B cell (primary cell): ENCODE results near the gene ELF4. TPM values are rescaled to one million over a fixed set of nuclear protein-coding genes. Genes with fewer than 3 reads are reported as not detected.

Experiments
- ATAC-seq: fragments of 200-7000 bp; cut with Tn5 transposase; one replicate; pipeline ENCODE4 v1.10.0; 2021; ENCODE audit warnings: low read depth, mild to moderate bottlenecking, moderate number of reproducible peaks, moderate library complexity
- CTCF ChIA-PET: fragments of 350-600 bp; sonication (Branson Sonifier 250); formaldehyde crosslinking; loops from one replicate; lab custom pipeline; 2021; ENCODE audit warnings: antibody characterized with exemption, inconsistent platforms; lab: Charles Lee
- POLR2A ChIA-PET: fragments of 350-600 bp; sonication (Branson Sonifier 250); formaldehyde crosslinking; loops from one replicate; lab custom pipeline; 2021; ENCODE audit warnings: antibody characterized with exemption; lab: Charles Lee
- DNase-seq: peaks from one replicate; pipeline ENCODE4 v3.0.0; 2013
- H2AFZ ChIP-seq: 2 replicates; pipeline ENCODE4 v1.6.1; 2012; ENCODE audit warnings: mild to moderate bottlenecking, low read depth, low read length; ENCODE audit not compliant: insufficient read depth, poor library complexity, severe bottlenecking
- H3K27ac ChIP-seq, 2 donors: 1 replicate in 1 of 2; 2 replicates in 1 of 2; pipeline ENCODE4 v1.5.1; 2012 to 2013; ENCODE audit warnings: low read length in 2 of 2, mild to moderate bottlenecking in 2 of 2, moderate library complexity in 1 of 2
- H3K27me3 ChIP-seq, 4 experiments: fragments of 200-600 bp in 1 of 4; sonication (generic) in 1 of 4; replicated peaks in 1 of 4; 1 replicate in 2 of 4; 2 replicates in 2 of 4; pipeline versions ENCODE4 v1.6.1 to v1.7.0; 2013 to 2016; ENCODE audit warnings: low read length in 3 of 4, mild to moderate bottlenecking in 2 of 4, mixed read lengths in 1 of 4, moderate library complexity in 1 of 4; ENCODE audit not compliant: insufficient read depth in 4 of 4, control insufficient read depth in 3 of 4; ENCODE audit errors: control extremely low read depth in 1 of 4
- H3K36me3 ChIP-seq, 2 experiments: replicated peaks in 1 of 2; 1 replicate in 1 of 2; 2 replicates in 1 of 2; pipeline versions ENCODE4 v1.6.1 to v1.7.1; 2013; ENCODE audit warnings: low read length in 1 of 2; ENCODE audit not compliant: insufficient read depth in 2 of 2, control insufficient read depth in 1 of 2; ENCODE audit errors: control extremely low read depth in 1 of 2, extremely low read depth in 1 of 2
- H3K4me1 ChIP-seq, 2 donors: fragments of 200-600 bp in 1 of 2; sonication (generic) in 1 of 2; 1 replicate in 1 of 2; 2 replicates in 1 of 2; pipeline versions ENCODE4 v1.5.1 to v1.6.1; 2013 to 2017; ENCODE audit warnings: low read length in 2 of 2; ENCODE audit not compliant: control insufficient read depth in 2 of 2, insufficient read depth in 2 of 2
- H3K4me2 ChIP-seq: replicated peaks from 2 replicates; pipeline ENCODE3; 2012; ENCODE audit warnings: mild to moderate bottlenecking, low read depth, low read length; ENCODE audit not compliant: poor library complexity, severe bottlenecking
- H3K4me3 ChIP-seq, 5 experiments: fragments of 200-600 bp in 1 of 5; sonication (generic) in 1 of 5; 1 replicate in 3 of 5; 2 replicates in 2 of 5; pipeline versions ENCODE4 v1.5.1 to v1.7.0; 2011 to 2016; ENCODE audit warnings: low read length in 4 of 5, mild to moderate bottlenecking in 4 of 5, low read depth in 2 of 5, control low read depth in 1 of 5, moderate library complexity in 1 of 5; ENCODE audit not compliant: insufficient read depth in 1 of 5; ENCODE audit errors: control extremely low read depth in 1 of 5, extremely low read depth in 1 of 5
- H3K79me2 ChIP-seq: fragments of 200-600 bp; sonication (generic); one replicate; pipeline ENCODE4 v1.6.0; 2016; ENCODE audit warnings: low read length; ENCODE audit not compliant: control insufficient read depth, insufficient read depth
- H3K9ac ChIP-seq: fragments of 200-600 bp; sonication (generic); 2 replicates; pipeline ENCODE4 v1.6.1; 2017; ENCODE audit warnings: mild to moderate bottlenecking, low read length, moderate library complexity
- H3K9me3 ChIP-seq, 3 donors: one replicate each; pipeline versions ENCODE4 v1.6.1 to v1.7.1; 2013; ENCODE audit warnings: low read length in 2 of 3; ENCODE audit not compliant: control insufficient read depth in 2 of 3, insufficient read depth in 1 of 3; ENCODE audit errors: control extremely low read depth in 1 of 3
- H4K20me1 ChIP-seq: 2 replicates; pipeline ENCODE4 v1.6.0; 2012; ENCODE audit warnings: mild to moderate bottlenecking, low read length; ENCODE audit not compliant: insufficient read depth, control insufficient read depth, poor library complexity, severe bottlenecking
- H3K27ac Mint-ChIP-seq: one replicate; pipeline ENCODE4 v1.8.0; 2021; ENCODE audit warnings: mixed read lengths
- H3K27me3 Mint-ChIP-seq: one replicate; pipeline ENCODE4 v1.8.0; 2021; ENCODE audit warnings: mixed read lengths
- H3K4me1 Mint-ChIP-seq: one replicate; pipeline ENCODE4 v1.8.0; 2021; ENCODE audit warnings: mixed read lengths
- H3K4me3 Mint-ChIP-seq: one replicate; pipeline ENCODE4 v1.8.0; 2021; ENCODE audit warnings: mixed read lengths
- H3K9me3 Mint-ChIP-seq: one replicate; pipeline ENCODE4 v1.8.0; 2022; ENCODE audit warnings: mixed read lengths; ENCODE audit not compliant: insufficient read depth
- CTCF ChIP-seq: fragments of 200-600 bp; IDR thresholded peaks from one replicate; pipeline ENCODE4 v1.8.0; 2022; ENCODE audit warnings: antibody characterized with exemption, mild to moderate bottlenecking
- EZH2 ChIP-seq: IDR thresholded peaks from 2 replicates; pipeline ENCODE4 v1.6.1; 2012; ENCODE audit warnings: borderline replicate concordance, low read depth, mild to moderate bottlenecking, moderate library complexity, low read length; ENCODE audit not compliant: insufficient read depth, poor library complexity, severe bottlenecking
- WGBS: methylation state at CpG from one replicate; pipeline ENCODE4 v1.1.5; 2013; ENCODE audit warnings: missing lambda C conversion rate; ENCODE audit not compliant: insufficient coverage; 5-methylcytosine and 5-hydroxymethylcytosine counted together
- intact Hi-C: fragments of 100-400 bp; cut with micrococcal nuclease; formaldehyde crosslinking; loops from one replicate; pipeline ENCODE4 v1.10.0; 2022
- polyA plus RNA-seq: library from polyadenylated mRNA; depleted of rRNA; stranded (reverse); fragments of >200 nt; gene quantifications from 2 replicates; pipeline ENCODE4 v1.2.3, GENCODE V29; 2012
- total RNA-seq, 2 donors: library from RNA; stranded (reverse); fragments of 120-200 nt in 1 of 2; gene quantifications; 1 replicate in 1 of 2; 2 replicates in 1 of 2; pipeline versions ENCODE4 v1.2.3 to v1.2.4, GENCODE V29; 2013 to 2022

The ELF4 gene
- total and polyA plus RNA-seq, 2 donors (not counting 1 experiment from before 2014, with no cell fraction given), result 24.7 to 26.3 TPM

DNA sequence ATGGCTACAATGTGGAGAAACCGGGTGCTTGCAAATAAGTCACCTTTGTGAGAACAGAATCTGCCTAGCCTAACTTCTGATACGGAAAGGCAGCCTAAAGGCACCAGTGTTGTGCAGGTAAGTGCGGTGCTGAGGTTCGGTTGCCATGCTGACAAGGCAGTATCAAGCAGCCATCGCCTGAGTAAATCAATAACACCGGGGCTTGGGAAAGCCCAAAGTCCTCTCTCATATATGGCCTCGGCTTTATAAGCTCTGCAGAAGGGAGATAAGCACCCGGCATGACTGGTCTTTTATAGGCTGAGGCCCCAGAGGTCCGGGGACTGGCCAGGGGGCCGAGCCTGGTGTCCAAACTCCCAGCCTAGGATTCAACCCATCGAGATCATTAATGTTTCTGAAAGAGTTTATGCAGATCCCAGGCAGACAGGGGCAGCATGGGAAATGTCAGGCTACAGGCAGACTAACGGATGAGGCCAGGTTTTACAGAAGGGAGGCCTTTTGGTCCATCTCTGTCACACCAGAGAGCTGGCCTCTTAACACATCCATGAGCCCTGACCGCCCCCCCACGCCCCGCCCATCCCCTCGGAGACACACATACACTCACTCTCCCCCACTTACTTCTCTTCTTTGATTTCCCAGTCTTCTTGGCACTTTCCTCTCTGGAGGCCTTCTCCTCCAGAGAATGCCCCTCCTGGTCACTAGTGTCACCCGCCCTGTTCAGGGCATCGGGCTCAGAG lies 38.5 kb downstream of the ELF4 start:
- ATAC-seq (no peak), DNase-seq (no peak)
- no peak overlapping the region for H3K9ac ChIP-seq
- H3K4me2 ChIP-seq, result no peak overlapping the region
- no peak for TF ChIP-seq CTCF
- TF ChIP-seq EZH2, result no peak
- CTCF ChIA-PET, result interaction anchor here (0.8 kb wide), 1 partner anchor 9 kb away, joined by 3 read pairs; no protein-coding TSS in a partner anchor
- no peaks in the 10 kb centered on the region for H3K27me3 ChIP-seq
- H3K9me3 Mint-ChIP-seq, result no peaks in the 10 kb centered on the region
- POLR2A ChIA-PET, result no interaction called here
- peak overlapping the region; percentile 74 for H3K27ac Mint-ChIP-seq
- H2AFZ ChIP-seq, result no peak overlapping the region
- H3K9me3 ChIP-seq, result no peaks in the 10 kb centered on the region
- H3K27ac ChIP-seq, result no peak overlapping the region
- H3K27me3 Mint-ChIP-seq, result no peaks in the 10 kb centered on the region
- H3K4me1 ChIP-seq, result no peaks in the 10 kb centered on the region
- no peaks in the 10 kb centered on the region for H3K4me1 Mint-ChIP-seq
- 82% methylated on average over 15 of the region's 18 CpGs for WGBS
- H4K20me1 ChIP-seq, result peaks cover 7% of the 10 kb centered on the region
- H3K4me3 ChIP-seq, result no peak overlapping the region
- H3K4me3 Mint-ChIP-seq, result no peak overlapping the region
- intact Hi-C loops, result no loop called here
- H3K36me3 ChIP-seq, result peaks cover 0 to 40% of the 10 kb centered on the region in 2 experiments
- H3K79me2 ChIP-seq, result peaks cover 4% of the 10 kb centered on the region

DNA sequence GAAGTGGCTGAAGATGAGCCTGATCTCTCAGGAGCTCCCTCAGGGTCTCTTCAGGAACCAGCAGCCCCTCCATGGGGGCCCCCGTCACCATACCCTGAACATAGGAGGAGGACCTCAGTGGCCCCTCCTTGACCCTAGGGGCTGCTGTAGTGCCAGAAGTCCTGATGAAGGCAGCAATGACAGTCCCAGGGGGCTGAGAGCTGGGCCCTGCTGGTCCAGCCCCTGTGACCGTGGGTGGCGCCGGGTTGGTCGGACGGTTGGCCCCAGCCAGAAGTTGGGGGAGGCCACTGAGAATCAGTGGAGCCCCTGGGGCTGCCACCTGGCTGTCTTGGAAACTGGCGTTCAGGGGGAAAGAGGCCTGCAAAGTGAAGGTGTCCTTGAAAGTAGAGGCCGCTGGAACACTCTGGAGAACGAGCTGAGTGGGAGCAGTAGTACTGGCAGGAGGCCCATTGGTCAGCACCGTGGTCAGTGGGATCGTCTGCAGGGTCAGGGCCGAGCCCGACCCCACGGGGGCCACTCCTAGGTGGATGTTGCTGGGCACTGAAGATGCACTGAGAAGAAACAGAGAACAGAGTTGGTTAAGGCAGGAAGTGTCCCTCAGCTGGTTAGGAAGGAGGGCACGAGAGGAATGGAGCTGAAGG lies 43.2 kb downstream of the ELF4 start:
- H3K27ac Mint-ChIP-seq, result no peak overlapping the region
- no peak overlapping the region for H3K27ac ChIP-seq
- H3K9ac ChIP-seq, result no peak overlapping the region
- intact Hi-C loops, result no loop called here
- CTCF ChIA-PET, result no interaction called here
- H3K9me3 ChIP-seq, result no peaks in the 10 kb centered on the region
- H2AFZ ChIP-seq, result no peak overlapping the region
- ATAC-seq (no peak), DNase-seq (no peak)
- H3K9me3 Mint-ChIP-seq, result no peaks in the 10 kb centered on the region
- H3K4me1 ChIP-seq, result no peaks in the 10 kb centered on the region
- H3K4me2 ChIP-seq, result no peak overlapping the region
- POLR2A ChIA-PET, result no interaction called here
- peaks cover 0 to 41% of the 10 kb centered on the region in 2 experiments for H3K36me3 ChIP-seq
- no peaks in the 10 kb centered on the region for H3K27me3 Mint-ChIP-seq
- no peaks in the 10 kb centered on the region for H3K79me2 ChIP-seq
- no peak overlapping the region for H3K4me3 Mint-ChIP-seq
- H3K4me1 Mint-ChIP-seq, result no peaks in the 10 kb centered on the region
- 93% methylated on average over 7 of the region's 15 CpGs for WGBS
- no peaks in the 10 kb centered on the region for H3K27me3 ChIP-seq
- no peaks in the 10 kb centered on the region for H4K20me1 ChIP-seq
- TF ChIP-seq CTCF, result no peak
- no peak for TF ChIP-seq EZH2
- no peak overlapping the region for H3K4me3 ChIP-seq
